GM12892 (cell line): Measurements from ENCODE around the gene TXNRD3.

Experiments
- DNase-seq: peaks from one replicate; pipeline ENCODE4 v3.0.0; 2011; ENCODE audit not compliant: insufficient read length
- FAIRE-seq: peaks from 2 replicates; lab custom pipeline; 2011; peaks lifted over from hg19 to GRCh38; lab: Jason Lieb, UNC
- POLR2A ChIP-seq: IDR thresholded peaks from 2 replicates; pipeline ENCODE4 v1.6.1; 2011; ENCODE audit warnings: low read depth, low read length, control low read depth
- POLR2AphosphoS5 ChIP-seq: IDR thresholded peaks from 2 replicates; pipeline ENCODE4 v1.6.1; 2011; ENCODE audit warnings: low read depth, low read length, control low read depth
- TAF1 ChIP-seq: IDR thresholded peaks from 2 replicates; pipeline ENCODE4 v1.6.1; 2011; ENCODE audit warnings: low read depth, mild to moderate bottlenecking, control low read depth, low read length, borderline replicate concordance

Gene TXNRD3

DNA sequence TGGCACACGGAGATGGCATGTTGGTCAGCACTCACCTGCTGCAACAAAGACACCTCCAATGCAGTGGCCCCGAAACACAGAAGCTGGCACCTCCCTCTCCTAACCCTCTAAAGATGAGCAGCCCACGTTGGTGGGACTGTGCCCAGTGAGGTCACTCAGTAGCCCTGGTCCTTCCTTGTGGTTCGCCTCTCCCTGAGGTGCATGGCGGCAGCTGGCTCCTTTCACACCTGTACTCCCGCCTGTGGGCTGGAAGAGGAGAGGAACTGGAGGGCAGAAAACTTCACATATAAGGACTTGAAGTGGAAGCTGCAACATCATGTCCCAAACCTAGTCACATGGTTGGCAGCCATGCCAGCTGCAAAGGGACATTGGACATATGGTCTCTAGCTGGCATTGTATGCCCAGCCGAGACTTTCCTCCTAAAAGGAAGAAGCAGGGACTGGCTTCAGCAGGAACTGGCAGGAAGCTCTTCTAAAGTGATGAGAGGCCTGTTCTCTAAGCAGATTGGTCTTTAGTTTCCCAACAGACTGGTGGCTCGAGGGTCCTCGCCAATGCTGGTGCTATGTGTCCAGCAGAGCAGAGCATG lies 85.4 kb downstream of the TXNRD3 start:
- DNase-seq: no peak
- FAIRE-seq: no peak
- TF ChIP-seq POLR2AphosphoS5: no peak
- TF ChIP-seq POLR2A: no peak
- no peak for TF ChIP-seq TAF1

DNA sequence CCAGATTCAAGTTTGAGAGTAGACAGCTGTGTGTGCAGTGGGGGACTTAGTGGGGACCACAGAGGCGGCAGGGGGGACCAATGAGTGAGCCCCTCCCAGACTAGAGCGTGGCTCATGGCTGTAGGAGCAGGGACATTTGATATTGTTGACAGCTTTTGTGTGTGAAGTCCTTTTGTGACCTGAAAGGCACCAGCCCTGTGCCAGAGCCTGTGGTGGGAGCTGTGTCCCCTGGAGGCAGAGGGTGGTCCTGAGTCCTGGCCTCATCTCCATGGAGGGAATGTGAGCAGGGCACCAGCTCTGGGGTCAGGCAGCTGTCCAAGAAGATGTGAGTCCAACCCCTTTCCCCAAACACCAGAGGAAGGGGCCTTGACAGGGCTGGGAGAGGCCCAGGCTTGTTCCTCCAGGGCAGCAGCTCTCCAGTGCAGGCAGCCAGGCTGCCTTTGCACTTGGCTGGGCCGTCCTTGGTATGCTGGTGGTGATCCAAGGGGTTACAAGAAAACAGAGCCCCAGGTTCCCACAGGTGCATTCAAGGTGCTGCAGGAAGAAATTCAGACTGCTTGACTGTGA lies 86.1 kb downstream of the TXNRD3 start:
- FAIRE-seq (no peak), DNase-seq (no peak)
- TF ChIP-seq POLR2A: no peak

DNA sequence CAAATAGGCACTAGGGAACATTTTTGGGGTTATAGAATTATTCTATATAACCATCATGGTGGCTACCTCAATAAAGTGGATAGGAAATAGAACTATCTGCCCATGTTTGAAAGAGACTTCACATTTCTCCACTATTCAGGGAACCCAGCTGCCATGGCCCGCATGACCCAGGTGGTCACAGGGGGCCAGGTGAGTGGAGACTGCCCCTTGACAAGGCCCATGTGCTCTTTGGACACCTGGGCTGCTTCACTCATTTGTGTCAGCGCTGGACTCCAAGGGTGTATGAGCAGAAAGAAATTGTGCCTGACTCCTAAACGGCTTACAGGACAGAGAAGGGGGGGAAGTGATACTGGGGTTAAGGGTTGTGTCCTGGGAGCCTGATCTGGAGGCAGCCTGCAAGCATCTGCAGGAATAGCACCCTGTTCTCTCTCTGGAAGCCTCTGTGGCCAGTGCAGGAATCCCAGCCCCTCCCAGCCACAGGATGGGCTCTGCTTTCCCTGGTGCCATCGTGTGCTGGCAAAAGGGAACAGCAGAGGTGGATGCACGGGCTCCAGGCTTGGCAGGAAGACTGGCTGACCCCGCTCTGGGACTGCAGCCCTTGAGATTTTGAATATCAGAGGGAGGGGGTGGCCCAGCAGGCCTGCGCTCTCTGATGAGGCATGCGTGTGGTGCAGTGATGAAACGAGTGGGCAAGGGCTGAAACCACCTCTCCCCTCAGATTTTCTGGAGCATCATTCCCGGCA lies 87.1 kb downstream of the TXNRD3 start:
- no peak for TF ChIP-seq POLR2A
- FAIRE-seq: no peak
- no peak for DNase-seq

DNA sequence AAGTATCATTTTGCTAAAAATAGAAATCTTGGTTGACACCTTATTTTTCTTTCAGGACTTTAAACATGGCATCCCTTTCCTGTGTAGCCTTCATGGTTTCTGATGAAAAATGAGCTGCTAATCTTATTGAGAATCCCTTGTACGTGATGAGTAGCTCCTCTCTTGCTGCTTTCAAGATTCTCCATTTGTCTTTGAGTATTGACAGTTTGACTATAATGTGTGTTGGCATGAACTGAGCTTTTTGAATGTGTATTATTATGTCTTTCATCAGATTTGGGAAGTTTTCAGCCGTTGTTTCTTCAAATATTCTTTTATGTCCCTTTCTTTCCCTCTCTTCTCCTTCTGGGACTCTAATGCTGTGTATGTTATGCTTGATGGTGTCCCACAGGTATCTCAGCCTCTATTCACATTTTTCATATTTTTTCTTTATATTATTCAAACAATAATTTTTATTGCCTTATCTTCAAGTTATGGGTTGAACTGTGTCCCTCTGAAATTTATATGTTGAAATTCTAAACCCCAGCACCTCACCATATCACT lies 92.1 kb downstream of the TXNRD3 start:
- FAIRE-seq (no peak), DNase-seq (no peak)
- TF ChIP-seq POLR2A (no peak), POLR2AphosphoS5 (no peak), TAF1 (no peak)

DNA sequence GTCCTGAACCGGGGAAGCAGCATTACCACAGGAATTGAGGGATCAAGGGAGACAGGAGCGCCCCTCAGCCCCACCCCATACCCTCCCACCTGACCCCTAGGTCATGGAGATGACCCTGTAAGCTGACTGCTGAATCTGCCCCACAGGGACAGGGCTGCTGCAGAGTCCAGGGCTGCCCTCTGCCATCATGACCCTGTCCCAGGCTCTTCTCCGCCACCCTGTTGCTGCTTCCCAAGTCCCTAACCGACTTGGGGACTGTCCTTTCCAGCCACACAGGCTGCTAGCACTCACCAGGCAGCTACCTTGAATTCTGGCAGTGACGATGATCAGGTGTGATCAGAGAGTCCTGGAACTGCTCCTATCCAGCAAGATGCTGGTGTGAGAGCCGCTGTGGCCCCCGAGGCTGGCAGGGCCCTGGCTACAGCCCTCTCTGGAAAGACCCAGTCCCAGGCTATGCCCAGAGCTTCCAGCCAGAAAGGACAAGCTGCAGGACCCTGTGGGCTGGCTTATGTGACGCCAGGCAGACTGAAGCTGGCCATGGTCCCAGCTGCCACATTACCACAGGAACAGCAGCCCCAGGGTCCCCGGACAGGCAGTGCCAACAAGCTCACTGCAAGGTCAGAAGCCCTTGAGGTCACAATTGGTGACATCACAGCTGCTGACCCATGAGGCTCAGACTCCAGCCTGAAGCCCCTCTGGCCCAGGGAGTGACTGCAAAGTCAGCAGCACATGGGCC lies 96.4 kb downstream of the TXNRD3 start, which contains the start of gene C3orf22:
C3orf22 (minus strand) TSS at position 597 of the 736 bp plus-strand sequence. CDS start 5,542 bp downstream, outside the sequence.
- FAIRE-seq (no peak), DNase-seq (no peak)
- TF ChIP-seq POLR2AphosphoS5: no peak
- no peak for TF ChIP-seq TAF1
- no peak for TF ChIP-seq POLR2A

DNA sequence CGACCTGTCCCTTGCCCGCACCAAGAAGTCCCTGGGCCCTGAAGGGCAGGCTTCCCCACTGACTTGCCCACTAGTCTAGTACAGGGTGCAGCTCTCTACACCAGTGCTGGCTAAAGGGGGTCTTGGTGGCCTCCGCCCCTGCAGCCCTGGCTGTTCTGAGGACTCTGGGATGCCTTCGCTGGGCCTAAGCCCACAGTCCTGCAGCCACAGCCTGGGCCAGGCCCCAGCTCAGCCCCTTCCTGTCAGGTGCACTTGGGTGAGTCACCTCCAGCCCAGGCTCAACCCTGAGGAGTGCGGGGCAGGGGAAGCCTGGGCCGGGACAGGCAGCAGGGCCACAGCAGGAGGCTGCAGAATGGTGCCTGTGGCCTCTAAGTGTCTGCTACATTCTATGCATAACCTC lies 97.2 kb downstream of the TXNRD3 start:
- TF ChIP-seq POLR2A (no peak), TAF1 (no peak), POLR2AphosphoS5 (no peak)
- no peak for FAIRE-seq
- DNase-seq: no peak

DNA sequence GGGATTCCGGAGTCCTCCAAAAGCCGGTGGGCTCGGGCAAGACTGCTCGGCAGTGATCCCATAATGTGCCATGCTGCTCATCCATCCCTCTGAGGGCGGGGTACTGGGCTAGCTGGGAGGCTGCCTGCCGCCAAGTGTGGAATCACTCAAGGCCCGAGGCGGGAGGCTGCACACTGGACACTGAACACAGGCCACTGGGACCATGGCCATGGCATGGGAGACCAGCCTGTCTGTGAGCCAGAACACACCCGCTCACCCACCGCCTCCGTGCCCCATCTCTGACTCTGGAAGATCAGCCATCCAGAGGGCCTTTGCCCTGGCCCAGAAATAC lies 97.5 kb downstream of the TXNRD3 start:
- TF ChIP-seq TAF1 (no peak), POLR2A (no peak), POLR2AphosphoS5 (no peak)
- DNase-seq (no peak), FAIRE-seq (no peak)
